Cardiac fibroblast (primary cell): ENCODE measurements around the gene GRB7.
"Not testable (repeated sequence)": the region's sequence is repeated elsewhere in the genome, so short reads cannot be mapped to it uniquely, and the experiment has no call there.

Source experiments
- DNase-seq, 2 donors: peaks; one replicate each; pipeline versions ENCODE4 v3.0.0 to v3.0.0-alpha.2; 2010; ENCODE audit warnings: low read depth in 2 of 2
- H3K4me3 ChIP-seq, 2 donors: replicated peaks in 1 of 2; 1 replicate in 1 of 2; 2 replicates in 1 of 2; pipeline ENCODE4 v1.5.1; 2011; ENCODE audit warnings: low read depth in 2 of 2, low read length in 2 of 2, mild to moderate bottlenecking in 2 of 2, moderate library complexity in 1 of 2
- TF ChIP-seq, protein P1 (sequence below): IDR thresholded peaks from one replicate; pipeline ENCODE4 v1.5.1; 2011; ENCODE audit warnings: low read depth, mild to moderate bottlenecking, low read length, inconsistent platforms

GRB7 gene

DNA sequence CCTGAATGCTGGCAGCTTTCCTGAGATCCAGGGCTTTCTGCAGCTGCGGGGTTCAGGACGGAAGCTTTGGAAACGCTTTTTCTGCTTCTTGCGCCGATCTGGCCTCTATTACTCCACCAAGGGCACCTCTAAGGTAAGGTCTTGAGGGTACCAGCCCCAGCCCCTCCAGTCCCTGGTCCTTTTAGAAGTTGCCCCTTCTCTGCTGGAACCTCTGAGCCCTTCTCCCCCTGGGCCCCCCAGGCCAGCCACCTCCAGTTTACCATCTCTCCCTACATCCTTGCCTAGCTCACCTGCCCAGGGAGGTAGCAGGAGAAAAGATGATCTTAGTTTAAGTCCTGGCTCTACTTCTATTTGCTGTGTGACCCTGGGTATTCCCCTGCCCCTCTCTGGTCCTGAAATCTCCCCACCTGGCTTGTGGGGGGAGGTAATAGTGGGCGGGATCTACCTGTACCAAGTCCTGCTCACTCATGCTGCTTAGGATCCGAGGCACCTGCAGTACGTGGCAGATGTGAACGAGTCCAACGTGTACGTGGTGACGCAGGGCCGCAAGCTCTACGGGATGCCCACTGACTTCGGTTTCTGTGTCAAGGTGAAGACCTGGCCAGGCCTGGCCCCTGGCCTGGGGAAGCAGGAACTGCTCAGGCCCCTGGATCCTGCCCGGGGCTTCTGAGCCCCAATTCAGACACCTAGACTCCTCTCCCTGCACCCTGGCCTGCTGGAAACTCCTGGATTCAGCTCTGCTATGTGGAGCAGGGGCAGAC lies 6.5 kb downstream of the GRB7 start:
- DNase-seq: no peak
- no peak overlapping the region for H3K4me3 ChIP-seq
- TF ChIP-seq, protein P1, sequence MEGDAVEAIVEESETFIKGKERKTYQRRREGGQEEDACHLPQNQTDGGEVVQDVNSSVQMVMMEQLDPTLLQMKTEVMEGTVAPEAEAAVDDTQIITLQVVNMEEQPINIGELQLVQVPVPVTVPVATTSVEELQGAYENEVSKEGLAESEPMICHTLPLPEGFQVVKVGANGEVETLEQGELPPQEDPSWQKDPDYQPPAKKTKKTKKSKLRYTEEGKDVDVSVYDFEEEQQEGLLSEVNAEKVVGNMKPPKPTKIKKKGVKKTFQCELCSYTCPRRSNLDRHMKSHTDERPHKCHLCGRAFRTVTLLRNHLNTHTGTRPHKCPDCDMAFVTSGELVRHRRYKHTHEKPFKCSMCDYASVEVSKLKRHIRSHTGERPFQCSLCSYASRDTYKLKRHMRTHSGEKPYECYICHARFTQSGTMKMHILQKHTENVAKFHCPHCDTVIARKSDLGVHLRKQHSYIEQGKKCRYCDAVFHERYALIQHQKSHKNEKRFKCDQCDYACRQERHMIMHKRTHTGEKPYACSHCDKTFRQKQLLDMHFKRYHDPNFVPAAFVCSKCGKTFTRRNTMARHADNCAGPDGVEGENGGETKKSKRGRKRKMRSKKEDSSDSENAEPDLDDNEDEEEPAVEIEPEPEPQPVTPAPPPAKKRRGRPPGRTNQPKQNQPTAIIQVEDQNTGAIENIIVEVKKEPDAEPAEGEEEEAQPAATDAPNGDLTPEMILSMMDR: no peak

DNA sequence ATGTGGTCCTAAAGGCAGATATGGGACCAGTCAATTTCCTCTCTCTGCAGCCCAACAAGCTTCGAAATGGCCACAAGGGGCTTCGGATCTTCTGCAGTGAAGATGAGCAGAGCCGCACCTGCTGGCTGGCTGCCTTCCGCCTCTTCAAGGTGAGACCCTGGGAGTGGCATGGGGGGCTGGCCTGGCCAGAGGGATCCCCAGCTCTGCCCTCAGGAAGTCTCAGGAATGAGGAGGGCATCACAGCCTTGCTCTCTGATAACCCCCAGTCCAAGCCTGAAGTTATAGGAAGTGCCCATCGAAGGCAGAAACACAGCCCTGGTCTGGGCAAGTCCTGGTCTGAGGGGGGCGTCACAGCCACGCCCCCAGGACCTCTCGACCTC lies 7.1 kb downstream of the GRB7 start:
- DNase-seq: no peak
- TF ChIP-seq, protein P1: no peak
- no peak overlapping the region for H3K4me3 ChIP-seq

DNA sequence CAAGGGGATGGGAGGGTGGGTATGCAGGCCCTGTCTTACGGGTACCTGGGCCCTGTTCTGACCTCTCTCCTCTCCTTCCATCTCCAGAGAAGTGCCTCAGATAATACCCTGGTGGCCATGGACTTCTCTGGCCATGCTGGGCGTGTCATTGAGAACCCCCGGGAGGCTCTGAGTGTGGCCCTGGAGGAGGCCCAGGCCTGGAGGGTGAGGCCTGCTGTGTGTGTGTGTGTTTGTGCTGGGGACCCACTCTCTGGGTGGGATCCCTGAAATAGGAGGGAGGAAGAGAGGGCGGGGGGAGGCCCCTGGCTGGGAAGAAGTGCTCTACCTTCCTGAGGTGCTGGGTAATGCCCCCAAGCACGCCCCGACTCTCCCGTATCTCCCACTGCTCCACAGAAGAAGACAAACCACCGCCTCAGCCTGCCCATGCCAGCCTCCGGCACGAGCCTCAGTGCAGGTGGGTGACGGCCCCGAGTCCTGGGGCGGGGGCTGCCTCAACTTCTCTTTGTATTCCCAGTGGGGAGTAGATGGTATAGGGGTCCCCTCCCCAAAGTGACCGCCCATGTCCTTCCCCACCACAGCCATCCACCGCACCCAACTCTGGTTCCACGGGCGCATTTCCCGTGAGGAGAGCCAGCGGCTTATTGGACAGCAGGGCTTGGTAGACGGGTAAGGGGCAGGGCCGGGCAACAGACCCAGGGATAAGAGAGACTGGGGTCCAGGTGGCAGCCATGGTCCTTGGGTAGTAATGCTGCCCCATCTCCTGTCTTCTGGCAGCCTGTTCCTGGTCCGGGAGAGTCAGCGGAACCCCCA lies 7.8 kb downstream of the GRB7 start:
- H3K4me3 ChIP-seq: no peak overlapping the region
- TF ChIP-seq, protein P1: no peak
- no peak for DNase-seq

DNA sequence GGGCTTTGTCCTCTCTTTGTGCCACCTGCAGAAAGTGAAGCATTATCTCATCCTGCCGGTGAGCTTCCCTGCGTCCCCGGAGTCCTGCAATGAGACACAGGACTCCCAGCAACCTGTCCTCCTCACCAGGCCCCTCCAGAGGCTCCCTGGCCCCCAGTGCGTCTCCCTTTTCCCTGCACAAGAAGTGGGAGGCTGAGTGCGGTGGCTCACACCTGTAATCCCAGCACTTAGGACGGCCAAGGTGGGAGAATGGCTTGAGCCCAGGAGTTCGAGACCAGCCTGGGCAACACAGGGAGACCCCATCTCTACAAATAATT lies 8.4 kb downstream of the GRB7 start:
- H3K4me3 ChIP-seq: no peak overlapping the region
- TF ChIP-seq, protein P1: no peak
- DNase-seq: no peak

DNA sequence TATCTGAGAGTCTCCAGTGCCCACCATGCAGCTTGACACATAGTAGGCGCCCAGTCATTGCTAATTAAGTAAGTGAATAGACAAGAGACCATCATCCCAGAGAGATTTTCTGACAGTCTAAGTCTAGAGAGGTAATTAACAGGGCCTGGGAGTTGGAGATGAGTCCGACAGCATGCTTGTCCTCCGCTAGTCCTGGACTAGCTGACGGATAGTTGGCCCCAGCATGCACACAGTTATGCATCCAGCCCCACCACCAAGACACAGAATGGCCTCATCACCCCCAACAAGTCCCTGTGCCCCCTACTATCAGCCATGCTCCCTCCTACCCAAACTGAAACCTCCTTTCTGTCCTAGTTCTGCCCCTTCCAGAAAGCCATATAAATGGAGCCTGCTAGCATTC lies 10.0 kb downstream of the GRB7 start:
- no peak for DNase-seq
- TF ChIP-seq, protein P1: no peak
- no peak overlapping the region for H3K4me3 ChIP-seq

DNA sequence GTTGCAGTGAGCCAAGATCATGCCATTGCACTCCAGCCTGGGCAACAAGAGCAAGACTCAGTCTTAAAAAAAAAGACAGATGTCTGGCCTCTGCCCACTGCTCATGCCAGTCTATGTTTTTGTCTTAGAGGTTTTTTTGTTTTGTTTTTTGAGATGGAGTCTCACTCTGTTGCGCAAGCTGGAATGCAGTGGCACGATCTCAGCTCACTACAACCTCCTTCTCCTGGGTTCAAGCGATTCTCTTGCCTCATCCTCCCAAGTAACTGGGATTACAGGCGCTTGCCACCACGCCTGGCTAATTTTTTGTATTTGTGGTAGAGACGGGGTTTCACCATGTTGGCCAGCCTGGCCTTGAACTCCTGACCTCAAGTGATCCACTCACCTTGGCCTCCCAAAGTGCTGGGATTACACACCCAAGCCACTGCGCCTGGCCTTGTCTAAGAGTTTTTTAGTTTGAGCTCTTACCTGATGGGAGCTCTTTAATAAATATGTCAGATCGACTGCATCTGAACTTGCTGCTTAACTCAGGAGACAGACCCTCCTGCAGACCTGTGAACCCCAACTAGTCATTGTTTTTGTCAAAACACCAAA lies 10.8 kb downstream of the GRB7 start:
- not testable (repeated sequence) for DNase-seq, H3K4me3 ChIP-seq
